ENCODE data around the gene CCDC188. TPM values are rescaled to one million over a fixed set of nuclear protein-coding genes. Genes with fewer than 3 reads are reported as not detected.

The CCDC188 gene
- total and polyA plus RNA-seq, 2 of the 8 experiments (the other 6 are each of a cell fraction or from before 2014, with no cell fraction given) = not detected

GRCh38 chr22:20135265-20135664 is 15.6 kb downstream of the CCDC188 start:
- TF ChIP-seq POLR2A (IDR thresholded peaks at IDR 0.05; ENCODE audit: control extremely low read depth in 1 of 2, low read depth in 2 of 2, low read length in 2 of 2) (no peak), POLR2AphosphoS5 (IDR thresholded peaks at IDR 0.05; ENCODE audit: low read depth, low read length) (no peak), SP1 (IDR thresholded peaks at IDR 0.05; ENCODE audit: low read depth, low read length) (no peak), TCF12 (IDR thresholded peaks at IDR 0.05; ENCODE audit: low read depth, low read length) (no peak), SIRT6 (IDR thresholded peaks at IDR 0.05; ENCODE audit: low read length) (no peak), SUZ12 (IDR thresholded peaks at IDR 0.05; ENCODE audit: low read length) (no peak), EZH2 (IDR thresholded peaks at IDR 0.05; ENCODE audit: low read depth, low read length, severe bottlenecking) (no peak), MAX (IDR thresholded peaks at IDR 0.05) (no peak), SIN3A (conservative IDR thresholded peaks at IDR 0.05 in 1 of 2, IDR thresholded peaks at IDR 0.05 in 1 of 2; ENCODE audit: low read depth in 1 of 2, low read length in 2 of 2) (no peak), RXRA (IDR thresholded peaks at IDR 0.05; ENCODE audit: insufficient read depth, low read depth, low read length) (no peak), FOSL1 (IDR thresholded peaks at IDR 0.05; ENCODE audit: insufficient read depth, low read depth, low read length) (no peak), TEAD4 (IDR thresholded peaks at IDR 0.05; ENCODE audit: low read depth, low read length) (no peak), MAFK (IDR thresholded peaks at IDR 0.05; ENCODE audit: low read depth, low read length) (no peak), JUND (IDR thresholded peaks at IDR 0.05; ENCODE audit: low read length) (no peak), CHD1 (IDR thresholded peaks at IDR 0.05; ENCODE audit: low read depth, low read length) (no peak)
- Histone ChIP-seq H3K9me3 (ENCODE audit: insufficient read depth in 2 of 2, low read depth in 1 of 2, low read length in 1 of 2) (no peaks in the 10 kb centered on the region), H4K91ac (replicated peaks; ENCODE audit: insufficient read length, low read length) (no peak overlapping the region), H3K27me3 (replicated peaks in 1 of 4; ENCODE audit: control insufficient read depth in 3 of 4, extremely low read depth in 1 of 4, insufficient read depth in 3 of 4, low read length in 3 of 4) (no peaks in the 10 kb centered on the region; a peak in 2 of 7 replicates), H4K8ac (ENCODE audit: extremely low read depth, insufficient read depth, low read length) (no peak overlapping the region; the same call in 1 of the 2 replicates), H3K27ac (ENCODE audit: low read depth, low read length) (no peak overlapping the region), H3K23me2 (ENCODE audit: low read depth, low read length) (peaks cover 7% of the 10 kb centered on the region; the same call in 1 of the 2 replicates), H2BK20ac (ENCODE audit: low read length) (no peak overlapping the region), H3K4me3 (ENCODE audit: extremely low read depth in 1 of 4, insufficient read depth in 2 of 4, low read depth in 3 of 4, low read length in 4 of 4) (no peak overlapping the region), H4K5ac (ENCODE audit: insufficient read length, low read depth, low read length) (no peak overlapping the region), H3K18ac (ENCODE audit: extremely low read depth, low read length) (no peak overlapping the region), H3K4me1 (replicated peaks in 1 of 4; ENCODE audit: control insufficient read depth in 3 of 4, insufficient read depth in 4 of 4, low read length in 3 of 4) (peaks cover 0 to 11% (median 7%) of the 10 kb centered on the region in 4 experiments; a peak in 4 of 7 replicates), H2BK5ac (ENCODE audit: low read depth, low read length) (no peak overlapping the region), H2BK15ac (ENCODE audit: low read length) (no peak overlapping the region), H2AFZ (ENCODE audit: low read length) (no peak overlapping the region), H2BK12ac (ENCODE audit: low read depth, low read length) (no peak overlapping the region), H3K79me2 (ENCODE audit: control insufficient read depth in 1 of 2, insufficient read depth in 2 of 2, low read length in 2 of 2) (peaks cover 0 to 21% of the 10 kb centered on the region in 2 experiments; a peak in 3 of 4 replicates), H3K9ac (replicated peaks in 1 of 4; ENCODE audit: extremely low read depth in 1 of 4, low read depth in 3 of 4, low read length in 3 of 4) (no peak overlapping the region), H3K14ac (ENCODE audit: insufficient read length) (no peak overlapping the region), H3K23ac (ENCODE audit: insufficient read length) (no peak overlapping the region), H2BK120ac (replicated peaks; ENCODE audit: low read depth, low read length) (no peak overlapping the region), H3K4me2 (ENCODE audit: insufficient read depth in 1 of 2, low read depth in 2 of 2, low read length in 2 of 2) (no peak overlapping the region), H3K4ac (replicated peaks; ENCODE audit: insufficient read length, low read depth, low read length) (no peak overlapping the region), H4K20me1 (replicated peaks in 1 of 2; ENCODE audit: control insufficient read depth in 1 of 2, insufficient read depth in 2 of 2, low read length in 2 of 2) (peaks cover 15 to 34% of the 10 kb centered on the region in 2 experiments), H3K56ac (replicated peaks; ENCODE audit: insufficient read length, low read depth, low read length) (no peak overlapping the region), H3K36me3 (ENCODE audit: control insufficient read depth in 2 of 4, insufficient read depth in 4 of 4, low read length in 3 of 4) (0 out of 8 replicates have a peak, but pooled peaks cover 0 to 4% (median 0%) of the 10 kb centered on the region in 4 experiments), H2AK5ac (ENCODE audit: low read depth, low read length) (no peak overlapping the region), H3K79me1 (ENCODE audit: low read depth, low read length) (peaks cover 21% of the 10 kb centered on the region)
- WGBS, 2 experiments (ENCODE audit: extremely low coverage in 1 of 2, insufficient coverage in 1 of 2, insufficient read length in 1 of 2, insufficient replicate concordance in 2 of 2, low coverage in 1 of 2, low lambda C conversion rate in 2 of 2, missing lambda C conversion rate in 1 of 2) = 84% methylated on average over 3 of the region's 4 CpGs; no CpG with 5 or more reads in 1 of the 2 experiments
- no peak for DNase-seq (ENCODE audit: low read depth in 1 of 2, low spot score in 2 of 2)
- FAIRE-seq = no peak
- POLR2A ChIA-PET (ENCODE audit: partially characterized antibody) = interaction anchor here (6.3 to 10.1 kb wide), 2 partner anchors 8 to 16 kb away, joined by 40 to 104 read pairs; partner anchors contain the start of gene TRMT2A
- CTCF ChIA-PET (ENCODE audit: partially characterized antibody) = interaction anchor here (0.7 kb wide), 1 partner anchor 95 kb away, joined by 3 read pairs; no protein-coding TSS in a partner anchor
